ENCODE data around the gene TLE4.

Gene TLE4

GRCh38 chr9:79616971-79617370 lies 45.2 kb downstream of the TLE4 start:
- no peak for ATAC-seq (replicated peaks)
- Mint-ChIP-seq H3K27me3 (no peaks in the 10 kb centered on the region), H3K4me3 (no peak overlapping the region), H3K9me3 (no peaks in the 10 kb centered on the region), H3K4me1 (ENCODE audit: low read depth in 2 of 2) (peaks cover 23 to 44% of the 10 kb centered on the region in 2 donors), H3K27ac (peak overlapping the region in 1 of 2 donors; percentile 56), H3K36me3 (ENCODE audit: insufficient read depth) (peaks cover 4% of the 10 kb centered on the region)
- DNase-seq, result no peak

- Mint-ChIP-seq H3K4me1 (ENCODE audit: low read depth in 2 of 2) (peaks cover 28 to 47% of the 10 kb centered on the region in 2 donors), H3K27ac (peak overlapping the region in 1 of 2 donors; percentile 56), H3K4me3 (no peak overlapping the region), H3K36me3 (ENCODE audit: insufficient read depth) (peaks cover 4% of the 10 kb centered on the region), H3K9me3 (no peaks in the 10 kb centered on the region), H3K27me3 (no peaks in the 10 kb centered on the region)
- no peak for DNase-seq
- ATAC-seq (replicated peaks), result no peak
Observed at GRCh38 chr9:79617395-79617794, 45.6 kb downstream of the TLE4 start.

GRCh38 chr9:79619930-79620329 lies 48.2 kb downstream of the TLE4 start:
- no peaks in the 10 kb centered on the region for H3K27me3 Mint-ChIP-seq
- no peak overlapping the region for H3K4me3 Mint-ChIP-seq
- H3K4me1 Mint-ChIP-seq (ENCODE audit: low read depth in 2 of 2), result peaks cover 32 to 46% of the 10 kb centered on the region in 2 donors
- H3K9me3 Mint-ChIP-seq, result no peaks in the 10 kb centered on the region
- DNase-seq (no peak), ATAC-seq (replicated peaks) (no peak)
- no peak overlapping the region for H3K27ac Mint-ChIP-seq
- peaks cover 4% of the 10 kb centered on the region for H3K36me3 Mint-ChIP-seq (ENCODE audit: insufficient read depth)

GRCh38 chr9:79621916-79622575 lies 50.3 kb downstream of the TLE4 start:
- Mint-ChIP-seq H3K27ac (peak overlapping the region in 1 of 2 donors; percentile 6), H3K9me3 (no peaks in the 10 kb centered on the region), H3K36me3 (ENCODE audit: insufficient read depth) (peaks cover 4% of the 10 kb centered on the region), H3K4me1 (ENCODE audit: low read depth in 2 of 2) (peaks cover 36 to 48% of the 10 kb centered on the region in 2 donors), H3K4me3 (no peak overlapping the region), H3K27me3 (no peaks in the 10 kb centered on the region)
- no peak for ATAC-seq (replicated peaks)
- DNase-seq, result no peak

GRCh38 chr9:79623799-79624721 lies 52.3 kb downstream of the TLE4 start:
- ATAC-seq (replicated peaks) (peak; percentile 95), DNase-seq (peak; percentile 41 to 52 (median 47))
- Mint-ChIP-seq H3K4me3 (peak overlapping the region; percentile 64 to 76), H3K27me3 (no peaks in the 10 kb centered on the region), H3K27ac (peak overlapping the region; percentile 59 to 71), H3K9me3 (no peaks in the 10 kb centered on the region), H3K36me3 (ENCODE audit: insufficient read depth) (peaks cover 12% of the 10 kb centered on the region), H3K4me1 (ENCODE audit: low read depth in 2 of 2) (peaks cover 42 to 62% of the 10 kb centered on the region in 2 donors)

GRCh38 chr9:79629721-79630120 lies 58.0 kb downstream of the TLE4 start:
- DNase-seq, result no peak
- Mint-ChIP-seq H3K27ac (peak overlapping the region in 1 of 2 donors; percentile 82), H3K9me3 (no peaks in the 10 kb centered on the region), H3K36me3 (ENCODE audit: insufficient read depth) (peaks cover 16% of the 10 kb centered on the region), H3K4me3 (peak overlapping the region in 1 of 2 donors; percentile 70), H3K4me1 (ENCODE audit: low read depth in 2 of 2) (peaks cover 33 to 64% of the 10 kb centered on the region in 2 donors), H3K27me3 (no peaks in the 10 kb centered on the region)
- ATAC-seq (replicated peaks), result no peak

DNA sequence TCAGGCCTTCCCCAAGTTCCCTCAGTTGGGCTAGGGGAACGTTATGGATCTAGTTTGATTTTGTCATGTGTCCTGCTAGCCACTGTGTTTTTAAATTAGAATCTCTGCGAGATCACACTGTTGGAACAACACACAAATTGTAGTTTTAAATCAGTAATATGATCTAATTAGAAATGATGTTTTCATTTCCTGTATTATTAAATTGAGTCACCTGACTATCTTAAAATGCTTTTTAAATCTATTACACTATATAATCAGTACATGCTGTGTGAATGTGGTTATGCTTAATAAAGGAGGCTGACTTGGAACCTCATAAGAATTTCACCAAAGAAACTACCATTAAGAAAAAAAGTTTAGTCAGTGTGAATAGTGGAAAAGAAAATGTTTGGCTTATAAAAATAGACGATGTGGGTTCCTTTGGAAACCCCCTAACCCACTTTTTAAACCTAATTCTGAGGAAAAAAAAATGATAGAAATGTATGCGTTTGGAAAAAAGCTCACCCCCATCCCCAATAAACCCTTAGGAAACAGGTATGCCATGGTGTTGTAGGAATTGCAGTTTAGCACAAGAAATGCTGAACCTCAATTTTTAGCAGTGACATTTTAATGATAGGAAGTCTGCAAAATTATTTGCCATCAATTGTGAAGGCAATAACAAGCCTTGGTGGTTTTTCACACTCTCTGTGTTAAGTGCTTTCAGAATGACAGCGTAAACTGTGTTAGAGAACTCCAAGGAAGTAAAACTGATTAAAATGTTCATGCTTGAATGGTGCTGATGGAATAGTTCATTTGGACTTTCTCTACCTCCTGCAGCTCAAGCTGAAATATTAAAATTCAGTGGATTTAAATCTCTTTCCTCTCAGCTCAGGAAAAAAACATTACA lies 59.0 kb downstream of the TLE4 start:
- Mint-ChIP-seq H3K27ac (peak overlapping the region; percentile 16 to 82), H3K36me3 (ENCODE audit: insufficient read depth) (peaks cover 18% of the 10 kb centered on the region)

GRCh38 chr9:79632060-79632459 lies 60.3 kb downstream of the TLE4 start:
- peak overlapping the region in 1 of 2 donors; percentile 70 for H3K4me3 Mint-ChIP-seq
- ATAC-seq (replicated peaks) (no peak), DNase-seq (no peak)
- no peaks in the 10 kb centered on the region for H3K9me3 Mint-ChIP-seq
- H3K27me3 Mint-ChIP-seq, result no peaks in the 10 kb centered on the region
- peak overlapping the region; percentile 71 to 82 for H3K27ac Mint-ChIP-seq
- H3K4me1 Mint-ChIP-seq (ENCODE audit: low read depth in 2 of 2), result peaks cover 34 to 75% of the 10 kb centered on the region in 2 donors
- H3K36me3 Mint-ChIP-seq (ENCODE audit: insufficient read depth), result peaks cover 18% of the 10 kb centered on the region

More for the DNA sequence above, 59.0 kb downstream of the TLE4 start:
- Mint-ChIP-seq H3K27me3 (no peaks in the 10 kb centered on the region), H3K4me1 (ENCODE audit: low read depth in 2 of 2) (peaks cover 29 to 66% of the 10 kb centered on the region in 2 donors), H3K9me3 (no peaks in the 10 kb centered on the region), H3K4me3 (peak overlapping the region; percentile 52 to 70)
- DNase-seq, result peak in 1 of 3 experiments; percentile 5
- ATAC-seq (replicated peaks), result peak; percentile 85

- H3K4me1 Mint-ChIP-seq (ENCODE audit: low read depth in 2 of 2), result peaks cover 39 to 77% of the 10 kb centered on the region in 2 donors
- H3K9me3 Mint-ChIP-seq, result no peaks in the 10 kb centered on the region
- no peak for ATAC-seq (replicated peaks)
- no peak for DNase-seq
- H3K27ac Mint-ChIP-seq, result peak overlapping the region; percentile 71 to 82
- peaks cover 16% of the 10 kb centered on the region for H3K36me3 Mint-ChIP-seq (ENCODE audit: insufficient read depth)
- no peaks in the 10 kb centered on the region for H3K27me3 Mint-ChIP-seq
- peak overlapping the region; percentile 37 to 51 for H3K4me3 Mint-ChIP-seq
Observed at GRCh38 chr9:79632705-79633104, 60.9 kb downstream of the TLE4 start.

DNA sequence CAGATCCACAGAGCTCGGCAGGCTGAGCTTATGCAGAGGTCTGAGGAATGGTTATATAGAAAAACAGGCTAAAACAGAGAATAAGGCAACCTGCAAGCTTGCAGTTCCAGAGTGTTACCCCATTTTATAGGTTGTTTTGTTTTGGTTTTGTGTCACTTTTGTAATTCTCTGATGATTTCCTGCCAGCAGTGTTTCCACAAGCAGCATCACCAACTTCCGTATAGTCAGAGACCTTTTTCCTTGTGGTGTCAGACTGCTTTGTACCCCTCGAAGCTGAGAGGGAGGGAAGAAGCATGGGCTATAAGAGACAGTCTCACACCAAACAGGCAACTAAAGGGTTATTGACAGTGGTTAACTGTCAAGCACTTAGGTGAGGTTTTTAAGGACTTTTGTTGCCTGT lies 61.8 kb downstream of the TLE4 start:
- no peaks in the 10 kb centered on the region for H3K27me3 Mint-ChIP-seq
- peak overlapping the region; percentile 71 to 82 for H3K27ac Mint-ChIP-seq
- peaks cover 16% of the 10 kb centered on the region for H3K36me3 Mint-ChIP-seq (ENCODE audit: insufficient read depth)
- H3K4me1 Mint-ChIP-seq (ENCODE audit: low read depth in 2 of 2), result peaks cover 39 to 73% of the 10 kb centered on the region in 2 donors
- peaks cover 0 to under 1% of the 10 kb centered on the region in 2 donors for H3K9me3 Mint-ChIP-seq
- DNase-seq, result no peak
- H3K4me3 Mint-ChIP-seq, result peak overlapping the region; percentile 37 to 51
- peak; percentile 48 for ATAC-seq (replicated peaks)

GRCh38 chr9:79637177-79637925 lies 65.6 kb downstream of the TLE4 start:
- Mint-ChIP-seq H3K4me3 (peak overlapping the region in 1 of 2 donors; percentile 21), H3K27ac (peak overlapping the region; percentile 7 to 8), H3K36me3 (ENCODE audit: insufficient read depth) (peaks cover 9% of the 10 kb centered on the region), H3K4me1 (ENCODE audit: low read depth in 2 of 2) (peaks cover 47 to 62% of the 10 kb centered on the region in 2 donors), H3K9me3 (peaks cover 0 to 6% of the 10 kb centered on the region in 2 donors), H3K27me3 (no peaks in the 10 kb centered on the region)
- DNase-seq (no peak), ATAC-seq (replicated peaks) (no peak)

DNA sequence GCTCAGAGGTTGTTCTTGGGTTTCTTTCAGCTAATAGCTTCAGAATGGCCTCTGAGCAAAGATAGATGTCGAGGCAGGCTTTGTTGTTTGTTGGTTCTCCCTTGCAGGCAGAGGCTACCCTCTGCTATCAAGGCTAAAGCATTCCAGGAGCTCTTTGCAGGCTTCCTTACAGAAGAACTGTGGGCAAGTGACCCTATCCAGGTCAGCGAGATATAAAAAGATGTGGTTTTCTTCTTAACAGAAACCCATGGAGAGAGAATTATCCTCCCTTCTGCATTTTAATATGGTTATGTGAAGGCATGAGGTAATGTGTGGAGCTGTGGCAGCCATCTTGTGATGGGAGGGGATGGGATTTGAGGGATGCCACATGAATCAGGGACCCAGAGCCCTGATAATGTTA lies 67.0 kb downstream of the TLE4 start:
- DNase-seq (no peak), ATAC-seq (replicated peaks) (no peak)
- Mint-ChIP-seq H3K27me3 (no peaks in the 10 kb centered on the region), H3K36me3 (ENCODE audit: insufficient read depth) (peaks cover 8% of the 10 kb centered on the region), H3K4me3 (peak overlapping the region in 1 of 2 donors; percentile 26), H3K4me1 (ENCODE audit: low read depth in 2 of 2) (peaks cover 36 to 47% of the 10 kb centered on the region in 2 donors), H3K27ac (no peak overlapping the region), H3K9me3 (peaks cover 0 to 6% of the 10 kb centered on the region in 2 donors)
